ENCODE measurements around the gene MACROH2A2. TPM values are rescaled to one million over a fixed set of nuclear protein-coding genes. Genes with fewer than 3 reads are reported as not detected.

MACROH2A2 gene
- total RNA-seq, 1 donor from 2014 or later = 5.3 TPM

GRCh38 chr10:70125918-70126552 lies 73.4 kb downstream of the MACROH2A2 start:
- DNase-seq (ENCODE audit: low spot score) = no peak
- ATAC-seq = no peak

GRCh38 chr10:70126700-70127395 lies 74.2 kb downstream of the MACROH2A2 start:
- no peak for DNase-seq (ENCODE audit: low spot score)
- ATAC-seq = no peak

- ATAC-seq (peak; percentile 8), DNase-seq (ENCODE audit: low spot score) (no peak)
Measured at GRCh38 chr10:70130878-70131559, 78.4 kb downstream of the MACROH2A2 start.

- DNase-seq (ENCODE audit: low spot score) (no peak), ATAC-seq (peak; percentile 12)
Measured at GRCh38 chr10:70131560-70131937, 78.9 kb downstream of the MACROH2A2 start.

GRCh38 chr10:70132098-70133029 lies 79.7 kb downstream of the MACROH2A2 start, which contains the start of gene AIFM2:
TSS of gene AIFM2 (minus strand) at chr10:70132825. CDS start at chr10:70124084, 8,741 bp downstream.
- ATAC-seq (peak; percentile 91), DNase-seq (ENCODE audit: low spot score) (peak; percentile 94)

GRCh38 chr10:70135046-70135445 lies 82.4 kb downstream of the MACROH2A2 start:
- no peak for ATAC-seq
- peak; percentile 28 for DNase-seq (ENCODE audit: low spot score)

GRCh38 chr10:70135684-70136083 lies 83.0 kb downstream of the MACROH2A2 start:
- ATAC-seq (no peak), DNase-seq (ENCODE audit: low spot score) (no peak)

GRCh38 chr10:70137135-70137534 lies 84.5 kb downstream of the MACROH2A2 start:
- DNase-seq (ENCODE audit: low spot score) = no peak
- no peak for ATAC-seq

- ATAC-seq (no peak), DNase-seq (ENCODE audit: low spot score) (no peak)
Measured at GRCh38 chr10:70137927-70138883, 85.6 kb downstream of the MACROH2A2 start.

GRCh38 chr10:70139151-70139996 lies 86.7 kb downstream of the MACROH2A2 start:
- no peak for DNase-seq (ENCODE audit: low spot score)
- no peak for ATAC-seq

GRCh38 chr10:70139997-70140250 lies 87.3 kb downstream of the MACROH2A2 start:
- DNase-seq (ENCODE audit: low spot score) (no peak), ATAC-seq (no peak)

GRCh38 chr10:70140297-70140696 lies 87.7 kb downstream of the MACROH2A2 start:
- no peak for ATAC-seq
- no peak for DNase-seq (ENCODE audit: low spot score)

- ATAC-seq (no peak), DNase-seq (ENCODE audit: low spot score) (no peak)
Measured at GRCh38 chr10:70142555-70142954, 89.9 kb downstream of the MACROH2A2 start.

GRCh38 chr10:70144372-70145110 lies 91.9 kb downstream of the MACROH2A2 start:
- DNase-seq (ENCODE audit: low spot score) = no peak
- ATAC-seq = no peak

GRCh38 chr10:70145166-70145665 lies 92.6 kb downstream of the MACROH2A2 start:
- DNase-seq (ENCODE audit: low spot score) (no peak), ATAC-seq (no peak)

- peak; percentile 70 for ATAC-seq
Measured at GRCh38 chr10:70145666-70146488, 93.2 kb downstream of the MACROH2A2 start.

More at GRCh38 chr10:70145666-70146488, 93.2 kb downstream of the MACROH2A2 start:
- peak; percentile 71 for DNase-seq (ENCODE audit: low spot score)

Data from left lobe of liver (tissue), 2 donors.